Glutamatergic neuron (in vitro differentiated cells): ENCODE results near the gene SLC22A13. TPM values are rescaled to one million over a fixed set of nuclear protein-coding genes. Genes with fewer than 3 reads are reported as not detected.

ENCODE experiments used
- DNase-seq: peaks from one replicate; pipeline ENCODE4 v3.0.0; 2022
- H3K27ac Mint-ChIP-seq: one replicate; pipeline ENCODE4 v1.8.0; 2020; ENCODE audit warnings: mild to moderate bottlenecking, mixed read lengths, inconsistent platforms; ENCODE audit not compliant: unreplicated experiment
- H3K27me3 Mint-ChIP-seq: one replicate; pipeline ENCODE4 v1.8.0; 2020; ENCODE audit warnings: mild to moderate bottlenecking, moderate library complexity, mixed read lengths, inconsistent platforms; ENCODE audit not compliant: unreplicated experiment
- H3K36me3 Mint-ChIP-seq: one replicate; pipeline ENCODE4 v1.8.0; 2020; ENCODE audit warnings: mild to moderate bottlenecking, mixed read lengths, inconsistent platforms; ENCODE audit not compliant: unreplicated experiment
- H3K4me1 Mint-ChIP-seq: one replicate; pipeline ENCODE4 v1.8.0; 2020; ENCODE audit warnings: mild to moderate bottlenecking, low read depth, mixed read lengths, inconsistent platforms; ENCODE audit not compliant: unreplicated experiment
- H3K4me3 Mint-ChIP-seq: one replicate; pipeline ENCODE4 v1.8.0; 2020; ENCODE audit warnings: mild to moderate bottlenecking, mixed read lengths, inconsistent platforms; ENCODE audit not compliant: unreplicated experiment
- H3K9me3 Mint-ChIP-seq: one replicate; pipeline ENCODE4 v1.8.0; 2020; ENCODE audit warnings: mild to moderate bottlenecking, moderate library complexity, mixed read lengths, inconsistent platforms; ENCODE audit not compliant: unreplicated experiment
- total RNA-seq: library from RNA; stranded (reverse); fragmentation: NEBNext Ultra II Directional; extraction: Animal tissue kit (Norgen Biotek cat#: 25700); gene quantifications from one replicate; pipeline ENCODE4 v1.2.1, GENCODE V29; 2021; ENCODE audit not compliant: unreplicated experiment
- TF ChIP-seq, protein P1 (sequence below): fragments of 200-600 bp; sonication (generic); IDR thresholded peaks from one replicate; pipeline ENCODE4 v1.5.0; 2021; ENCODE audit not compliant: partially characterized antibody, unreplicated experiment

The SLC22A13 gene
- total RNA-seq, 1 donor from 2014 or later: 1.5 TPM

DNA sequence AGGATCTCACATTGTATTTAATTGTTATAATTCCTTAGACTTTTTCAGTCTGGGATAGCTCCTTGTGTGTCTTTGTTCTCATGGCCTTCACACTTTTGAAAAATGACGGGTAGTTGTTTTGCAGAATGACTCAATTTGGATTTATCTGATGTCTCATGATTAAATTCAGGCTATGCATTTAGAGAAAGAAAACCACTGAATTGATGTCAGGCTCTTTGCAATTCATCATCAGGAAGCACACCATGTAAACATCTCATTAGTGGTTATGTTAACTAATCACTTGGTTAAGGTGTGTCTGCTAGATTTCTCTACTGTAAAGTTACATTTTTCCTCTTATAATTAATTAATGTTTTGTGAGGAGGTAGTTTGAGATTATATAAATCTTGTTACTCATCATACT is 8.0 kb upstream of the SLC22A13 start:
- no peak overlapping the region for H3K27ac Mint-ChIP-seq
- H3K27me3 Mint-ChIP-seq: peaks cover 2% of the 10 kb centered on the region
- no peak for DNase-seq
- peaks cover 15% of the 10 kb centered on the region for H3K4me1 Mint-ChIP-seq
- peaks cover 5% of the 10 kb centered on the region for H3K9me3 Mint-ChIP-seq
- TF ChIP-seq, protein P1, sequence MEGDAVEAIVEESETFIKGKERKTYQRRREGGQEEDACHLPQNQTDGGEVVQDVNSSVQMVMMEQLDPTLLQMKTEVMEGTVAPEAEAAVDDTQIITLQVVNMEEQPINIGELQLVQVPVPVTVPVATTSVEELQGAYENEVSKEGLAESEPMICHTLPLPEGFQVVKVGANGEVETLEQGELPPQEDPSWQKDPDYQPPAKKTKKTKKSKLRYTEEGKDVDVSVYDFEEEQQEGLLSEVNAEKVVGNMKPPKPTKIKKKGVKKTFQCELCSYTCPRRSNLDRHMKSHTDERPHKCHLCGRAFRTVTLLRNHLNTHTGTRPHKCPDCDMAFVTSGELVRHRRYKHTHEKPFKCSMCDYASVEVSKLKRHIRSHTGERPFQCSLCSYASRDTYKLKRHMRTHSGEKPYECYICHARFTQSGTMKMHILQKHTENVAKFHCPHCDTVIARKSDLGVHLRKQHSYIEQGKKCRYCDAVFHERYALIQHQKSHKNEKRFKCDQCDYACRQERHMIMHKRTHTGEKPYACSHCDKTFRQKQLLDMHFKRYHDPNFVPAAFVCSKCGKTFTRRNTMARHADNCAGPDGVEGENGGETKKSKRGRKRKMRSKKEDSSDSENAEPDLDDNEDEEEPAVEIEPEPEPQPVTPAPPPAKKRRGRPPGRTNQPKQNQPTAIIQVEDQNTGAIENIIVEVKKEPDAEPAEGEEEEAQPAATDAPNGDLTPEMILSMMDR: no peak
- H3K4me3 Mint-ChIP-seq: no peak overlapping the region
- H3K36me3 Mint-ChIP-seq: peaks cover 6% of the 10 kb centered on the region

DNA sequence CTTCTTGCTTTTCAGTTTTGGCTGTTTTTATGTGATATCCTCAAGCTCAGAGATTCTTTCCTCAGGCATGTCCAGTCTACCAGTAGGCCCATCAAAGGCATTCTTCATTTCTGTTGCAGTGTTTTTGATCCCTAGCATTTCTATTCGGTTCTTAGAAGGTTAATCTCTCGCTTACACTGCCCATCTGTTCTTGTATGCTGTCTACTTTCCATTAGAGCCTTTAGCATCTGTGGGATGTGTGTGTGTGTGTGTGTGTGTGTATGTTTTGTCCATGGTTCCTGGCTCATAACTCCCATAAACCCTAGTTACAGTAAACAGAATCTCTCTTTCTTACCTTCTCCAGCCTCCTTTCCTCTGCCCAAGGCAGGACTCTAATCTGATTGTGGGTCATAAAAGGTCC is 5.1 kb upstream of the SLC22A13 start:
- Mint-ChIP-seq H3K27ac (peak overlapping the region; percentile 67), H3K9me3 (peaks cover 4% of the 10 kb centered on the region), H3K4me1 (peaks cover 31% of the 10 kb centered on the region), H3K36me3 (peaks cover 12% of the 10 kb centered on the region), H3K4me3 (no peak overlapping the region), H3K27me3 (no peaks in the 10 kb centered on the region)
- TF ChIP-seq, protein P1: no peak
- DNase-seq: no peak

DNA sequence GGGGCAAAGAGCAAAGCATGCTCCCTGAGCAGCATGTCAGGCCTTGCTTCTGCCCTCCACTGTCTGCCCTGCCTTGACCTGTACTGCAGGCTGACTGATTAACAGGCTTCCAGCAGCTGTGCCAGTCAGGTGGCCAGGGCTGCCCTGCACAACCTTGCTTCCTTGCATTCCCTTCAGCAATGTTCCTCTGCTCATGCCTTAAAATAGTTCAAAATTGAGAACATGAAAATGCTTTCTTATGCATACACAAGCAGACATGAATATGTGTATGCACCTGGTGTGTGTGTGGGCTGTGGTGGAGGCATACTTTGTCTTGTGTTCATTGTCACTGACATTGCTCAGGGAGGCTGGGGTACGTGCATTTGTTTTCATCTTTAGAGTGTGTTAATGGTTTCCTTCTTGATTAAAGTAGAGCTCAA is 1.2 kb upstream of the SLC22A13 start:
- peaks cover 18% of the 10 kb centered on the region for H3K36me3 Mint-ChIP-seq
- H3K27ac Mint-ChIP-seq: peak overlapping the region; percentile 15
- peaks cover 13% of the 10 kb centered on the region for H3K9me3 Mint-ChIP-seq
- H3K4me1 Mint-ChIP-seq: peaks cover 51% of the 10 kb centered on the region
- H3K27me3 Mint-ChIP-seq: peaks cover 10% of the 10 kb centered on the region
- DNase-seq: no peak
- H3K4me3 Mint-ChIP-seq: no peak overlapping the region
- TF ChIP-seq, protein P1: no peak

DNA sequence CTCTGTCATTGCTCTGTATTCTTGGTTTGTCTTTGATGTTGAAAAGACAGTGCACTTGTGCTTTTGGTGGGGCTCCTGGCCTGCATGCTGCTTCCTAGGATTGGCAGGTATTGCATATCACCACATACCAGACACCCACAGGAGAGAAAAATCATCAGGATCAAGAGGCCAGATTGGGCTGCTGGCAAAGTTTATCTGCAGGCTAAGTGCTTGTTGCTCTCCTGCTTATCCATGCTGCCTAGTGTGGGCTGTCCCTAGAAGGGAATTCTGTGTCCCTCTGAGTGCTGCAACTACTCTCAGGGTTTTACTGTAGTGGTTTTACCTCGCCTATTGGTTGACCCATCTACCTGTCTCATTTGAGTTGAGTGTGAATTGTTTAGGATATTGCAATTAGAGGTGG is 833 bp upstream of the SLC22A13 start:
- no peak for DNase-seq
- TF ChIP-seq, protein P1: no peak
- Mint-ChIP-seq H3K4me1 (peaks cover 51% of the 10 kb centered on the region), H3K4me3 (no peak overlapping the region), H3K27me3 (peaks cover 10% of the 10 kb centered on the region), H3K27ac (peak overlapping the region; percentile 41), H3K9me3 (peaks cover 13% of the 10 kb centered on the region), H3K36me3 (peaks cover 18% of the 10 kb centered on the region)

DNA sequence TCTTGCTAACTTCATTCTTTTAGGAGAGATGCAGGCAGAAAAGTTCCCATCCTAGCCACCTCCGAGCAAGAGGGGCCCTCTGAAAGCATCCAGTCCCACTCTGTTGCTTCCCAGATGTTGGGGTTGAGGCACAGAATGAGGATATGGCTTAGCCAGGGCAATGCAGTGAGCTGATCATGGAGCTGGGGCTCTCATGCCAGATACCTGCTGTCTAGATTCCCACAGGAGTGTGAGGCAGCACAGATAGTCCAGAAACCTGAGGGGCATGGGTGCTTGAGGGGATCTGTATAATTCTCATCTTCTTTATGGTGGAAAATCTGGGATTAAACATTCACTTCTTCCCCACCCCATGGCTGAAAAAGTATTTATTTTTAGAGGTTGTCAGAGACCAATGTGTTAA is 1.2 kb downstream of the SLC22A13 start:
- DNase-seq: no peak
- Mint-ChIP-seq H3K27me3 (peaks cover 10% of the 10 kb centered on the region), H3K4me3 (no peak overlapping the region), H3K36me3 (peaks cover 24% of the 10 kb centered on the region), H3K4me1 (peaks cover 41% of the 10 kb centered on the region), H3K9me3 (peaks cover 12% of the 10 kb centered on the region), H3K27ac (peak overlapping the region; percentile 91)
- TF ChIP-seq, protein P1: no peak
